Stomach smooth muscle (tissue), 2 donors: ENCODE measurements around the gene EIF2S2.
"Not testable (repeated sequence)": the region's sequence is repeated elsewhere in the genome, so short reads cannot be mapped to it uniquely, and the experiment has no call there.

ENCODE experiments used
- H3K27ac ChIP-seq: one replicate; pipeline ENCODE4 v1.7.0; 2013; ENCODE audit warnings: mild to moderate bottlenecking, low read length, inconsistent platforms
- H3K27me3 ChIP-seq, 2 donors: one replicate each; pipeline ENCODE4 v1.7.0; 2013; ENCODE audit warnings: low read length in 2 of 2; ENCODE audit not compliant: insufficient read depth in 2 of 2, control insufficient read depth in 1 of 2
- H3K36me3 ChIP-seq, 2 donors: one replicate each; pipeline ENCODE4 v1.7.0; 2013; ENCODE audit warnings: low read length in 2 of 2; ENCODE audit not compliant: control insufficient read depth in 2 of 2, insufficient read depth in 2 of 2
- H3K4me1 ChIP-seq: one replicate; pipeline ENCODE4 v1.7.0; 2013; ENCODE audit warnings: low read length; ENCODE audit not compliant: control insufficient read depth, insufficient read depth
- H3K4me3 ChIP-seq, 2 donors: one replicate each; pipeline ENCODE4 v1.7.0; 2013; ENCODE audit warnings: low read length in 2 of 2
- H3K9ac ChIP-seq, 2 donors: one replicate each; pipeline ENCODE4 v1.7.0; 2013; ENCODE audit warnings: low read length in 2 of 2, mild to moderate bottlenecking in 1 of 2
- H3K9me3 ChIP-seq, 2 donors: one replicate each; pipeline ENCODE4 v1.7.0; 2013; ENCODE audit warnings: low read length in 2 of 2; ENCODE audit not compliant: control insufficient read depth in 2 of 2
- donor health status: healthy.
- donor health status: Pancreatic carcinoma.

The EIF2S2 gene

DNA sequence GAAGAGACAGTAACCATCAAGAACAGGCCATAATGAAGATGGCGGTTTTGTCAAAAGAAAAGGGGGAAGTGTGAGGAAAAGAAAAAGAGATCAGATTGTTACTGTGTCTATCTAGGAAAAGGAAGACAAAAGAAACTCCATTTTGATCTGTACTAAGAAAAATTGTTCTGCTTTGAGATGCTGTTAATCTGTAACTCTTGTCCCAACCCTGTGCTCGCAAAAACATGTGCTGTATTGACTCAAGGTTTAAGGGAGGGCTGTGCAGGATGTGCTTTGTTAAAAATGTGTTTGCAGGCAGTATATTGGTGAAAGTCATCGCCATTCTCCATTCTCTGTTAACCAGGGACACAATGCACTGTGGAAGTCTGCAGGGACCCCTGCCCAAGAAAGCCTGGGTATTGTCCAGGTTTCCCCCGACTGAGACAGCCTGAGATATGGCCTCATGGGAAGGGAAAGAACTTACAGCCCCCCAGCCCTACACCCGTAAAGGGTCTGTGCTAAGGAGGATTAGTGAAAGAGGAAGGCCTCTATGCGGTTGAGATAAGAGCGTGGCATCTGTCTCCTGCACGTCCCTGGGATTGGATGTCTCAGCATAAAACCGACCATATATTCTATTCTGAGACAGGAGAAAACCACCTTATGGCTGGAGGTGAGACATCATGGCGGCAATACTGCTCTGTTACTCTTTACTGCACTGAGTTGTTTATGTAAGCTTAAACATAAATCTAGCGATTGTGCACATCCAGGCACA is 23.7 kb upstream of the EIF2S2 start:
- not testable (repeated sequence) for H3K4me3 ChIP-seq, H3K9ac ChIP-seq, H3K4me1 ChIP-seq, H3K27me3 ChIP-seq, H3K27ac ChIP-seq, H3K9me3 ChIP-seq, H3K36me3 ChIP-seq

DNA sequence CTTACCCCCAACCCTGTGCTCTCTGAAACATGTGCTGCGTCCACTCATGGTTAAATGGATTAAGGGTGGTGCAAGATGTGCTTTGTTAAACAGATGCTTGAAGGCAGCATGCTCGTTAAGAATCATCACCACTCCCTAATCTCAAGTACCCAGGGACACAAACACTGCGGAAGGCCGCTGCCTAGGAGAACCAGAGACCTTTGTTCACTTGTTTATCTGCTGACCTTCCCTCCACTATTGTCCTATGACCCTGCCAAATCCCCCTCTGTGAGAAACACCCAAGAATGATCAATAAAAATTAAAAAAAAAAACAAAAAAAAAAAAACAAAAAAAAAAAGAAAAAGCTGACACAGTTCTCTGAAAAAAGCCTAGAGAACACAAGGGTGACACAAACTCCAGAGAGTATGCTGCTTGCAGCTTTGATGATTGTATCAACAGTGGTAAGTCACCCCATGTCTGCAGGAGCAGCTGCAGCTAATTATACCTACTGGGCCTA is 21.4 kb upstream of the EIF2S2 start:
- not testable (repeated sequence) for H3K36me3 ChIP-seq, H3K27me3 ChIP-seq, H3K27ac ChIP-seq, H3K4me3 ChIP-seq, H3K4me1 ChIP-seq, H3K9me3 ChIP-seq, H3K9ac ChIP-seq

DNA sequence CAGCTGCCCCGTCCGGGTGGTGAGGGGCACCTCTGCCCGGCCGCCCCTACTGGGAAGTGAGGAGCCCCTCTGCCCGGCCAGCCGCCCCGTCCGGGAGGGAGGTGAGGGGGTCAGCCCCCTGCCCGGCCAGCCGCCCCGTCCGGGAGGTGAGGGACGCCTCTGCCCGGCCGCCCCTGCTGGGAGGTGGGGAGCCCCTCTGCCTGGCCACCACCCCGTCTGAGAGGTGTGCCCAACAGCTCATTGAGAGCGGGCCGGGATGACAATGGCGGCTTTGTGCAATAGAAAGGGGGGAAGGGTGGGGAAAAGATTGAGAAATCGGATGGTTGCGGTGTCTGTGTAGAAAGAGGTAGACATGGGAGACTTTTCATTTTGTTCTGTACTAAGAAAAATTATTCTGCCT is 20.9 kb upstream of the EIF2S2 start:
- H3K4me3 ChIP-seq, H3K9ac ChIP-seq, H3K36me3 ChIP-seq, H3K4me1 ChIP-seq, H3K9me3 ChIP-seq, H3K27me3 ChIP-seq, H3K27ac ChIP-seq: not testable (repeated sequence)

DNA sequence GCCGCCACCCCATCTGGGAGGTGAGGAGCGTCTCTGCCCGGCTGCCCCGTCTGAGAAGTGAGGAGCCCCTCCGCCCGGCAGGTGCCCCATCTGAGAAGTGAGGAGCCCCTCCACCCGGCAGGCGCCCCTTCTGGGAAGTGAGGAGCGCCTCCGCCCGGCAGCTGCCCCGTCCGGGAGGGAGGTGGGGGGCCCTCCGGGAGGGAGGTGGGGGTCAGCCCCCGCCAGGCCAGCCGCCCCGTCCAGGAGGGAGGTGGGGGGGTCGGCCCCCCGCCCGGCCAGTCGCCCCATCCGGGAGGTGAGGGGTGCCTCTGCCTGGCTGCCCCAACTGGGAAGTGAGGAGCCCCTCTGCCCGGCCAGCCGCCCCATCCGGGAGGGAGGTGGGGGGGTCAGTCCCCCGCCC is 20.4 kb upstream of the EIF2S2 start:
- H3K4me1 ChIP-seq, H3K27ac ChIP-seq, H3K36me3 ChIP-seq: not testable (repeated sequence)

DNA sequence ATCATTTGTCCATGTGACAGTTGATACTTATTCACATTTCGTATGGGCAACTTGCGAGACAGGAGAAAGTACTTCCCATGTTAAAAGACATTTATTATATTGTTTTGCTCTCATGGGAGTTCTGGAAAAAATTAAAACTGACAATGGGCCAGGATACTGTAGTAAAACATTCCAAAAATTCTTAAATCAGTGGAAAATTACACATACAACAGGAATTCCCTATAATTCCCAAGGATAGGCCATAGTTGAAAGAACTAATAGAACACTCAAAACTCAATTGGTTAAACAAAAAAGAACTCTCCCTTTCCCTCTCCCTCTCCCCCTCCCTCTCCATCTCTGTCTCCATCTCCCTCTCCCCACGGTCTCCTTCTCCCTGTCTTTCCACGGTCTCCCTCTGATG is 19.4 kb upstream of the EIF2S2 start:
- H3K4me3 ChIP-seq = no peak overlapping the region
- no peak overlapping the region for H3K9ac ChIP-seq
- H3K36me3 ChIP-seq = no peaks in the 10 kb centered on the region

More for the DNA sequence above, 20.4 kb upstream of the EIF2S2 start:
- H3K27me3 ChIP-seq, H3K4me3 ChIP-seq, H3K9ac ChIP-seq, H3K9me3 ChIP-seq: not testable (repeated sequence)

DNA sequence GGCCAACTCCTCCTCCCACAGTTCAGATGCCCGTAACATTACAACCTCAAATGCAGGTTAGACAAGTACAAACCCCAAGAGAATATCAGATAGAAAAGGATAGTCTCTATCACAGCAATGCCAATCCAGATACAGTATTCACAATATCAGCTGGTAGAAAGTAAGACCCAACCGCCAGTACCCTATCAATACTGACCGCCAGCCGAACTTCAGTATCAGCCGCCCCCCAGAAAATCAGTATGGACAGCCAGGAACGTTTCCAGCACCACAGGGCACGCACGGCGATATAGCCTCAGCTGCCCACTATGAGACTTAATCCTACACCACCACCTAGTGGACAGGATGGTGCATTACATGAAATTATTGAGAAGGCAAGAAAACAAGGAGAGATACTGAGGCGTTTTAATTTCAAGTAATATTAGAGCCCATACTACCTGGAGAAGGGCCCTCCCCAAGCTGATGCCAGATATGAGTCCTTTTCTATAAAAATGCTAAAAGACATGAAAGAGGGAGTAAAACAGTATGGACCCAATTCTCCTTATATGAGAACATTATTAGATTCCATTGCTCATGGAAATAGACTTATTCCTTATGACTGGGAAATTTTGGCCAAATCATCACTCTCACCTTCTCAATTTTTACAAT is 17.6 kb upstream of the EIF2S2 start:
- no peak overlapping the region for H3K27ac ChIP-seq
- H3K27me3 ChIP-seq = no peaks in the 10 kb centered on the region
- H3K4me3 ChIP-seq = peak overlapping the region; percentile 12 to 63
- no peaks in the 10 kb centered on the region for H3K9me3 ChIP-seq
- H3K4me1 ChIP-seq = peaks cover 3% of the 10 kb centered on the region
- H3K36me3 ChIP-seq = no peaks in the 10 kb centered on the region
- H3K9ac ChIP-seq = peak overlapping the region in 1 of 2 donors; percentile 51

More for the DNA sequence above, 19.4 kb upstream of the EIF2S2 start:
- Histone ChIP-seq H3K4me1 (peaks cover 3% of the 10 kb centered on the region), H3K27ac (no peak overlapping the region), H3K27me3 (no peaks in the 10 kb centered on the region), H3K9me3 (no peaks in the 10 kb centered on the region)

DNA sequence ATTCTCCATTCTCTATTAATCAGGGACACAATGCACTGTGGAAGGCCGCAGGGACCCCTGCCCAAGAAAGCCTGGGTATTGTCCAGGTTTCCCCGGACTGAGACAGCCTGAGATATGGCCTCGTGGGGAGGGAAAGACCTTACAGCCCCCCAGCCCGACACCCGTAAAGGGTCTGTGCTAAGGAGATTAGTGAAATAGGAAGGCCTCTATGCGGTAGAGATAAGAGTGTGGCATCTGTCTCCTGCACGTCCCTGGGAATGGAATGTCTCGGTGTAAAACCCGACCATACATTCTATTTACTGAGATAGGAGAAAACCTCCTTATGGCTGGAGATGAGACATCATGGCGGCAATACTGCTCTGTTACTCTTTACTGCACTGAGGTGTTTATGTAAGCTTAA is 15.7 kb upstream of the EIF2S2 start:
- no peaks in the 10 kb centered on the region for H3K9me3 ChIP-seq
- no peaks in the 10 kb centered on the region for H3K27me3 ChIP-seq

DNA sequence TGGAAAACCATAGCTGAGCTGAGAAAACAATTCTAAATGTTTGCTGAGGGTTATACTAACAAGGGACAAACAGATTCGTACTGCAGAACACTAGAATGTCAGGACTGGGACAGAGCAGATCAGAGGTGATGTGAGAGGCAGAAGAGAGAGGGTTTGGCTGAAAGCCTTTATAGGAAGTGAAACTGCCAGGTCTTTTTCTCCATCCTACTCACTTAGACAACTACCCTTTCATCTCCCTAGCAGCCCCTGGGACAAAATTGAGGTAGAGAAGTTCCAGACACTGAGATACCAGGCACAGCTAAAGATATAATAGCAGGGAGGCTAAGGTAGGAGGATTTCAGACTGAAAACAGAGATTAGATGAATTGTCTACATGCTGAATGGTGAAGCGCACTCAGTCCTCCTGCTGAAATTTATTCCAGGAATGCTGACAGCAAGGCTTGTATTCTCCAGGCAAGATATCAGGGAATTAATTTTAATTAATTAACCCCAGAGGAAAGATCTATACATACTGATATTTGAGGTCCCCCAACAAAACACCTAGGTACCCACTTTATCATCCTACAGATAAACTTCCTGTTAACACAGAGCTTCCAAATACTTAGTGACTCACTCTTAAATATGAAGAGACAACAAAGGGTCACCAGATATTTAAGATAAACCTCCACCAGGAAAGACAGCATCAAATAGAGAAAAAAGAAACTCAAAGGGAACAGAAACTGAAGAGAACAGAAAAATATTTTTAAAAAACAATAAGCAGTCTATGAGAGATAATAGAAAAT is 12.6 kb upstream of the EIF2S2 start:
- H3K9me3 ChIP-seq = no peaks in the 10 kb centered on the region
- H3K9ac ChIP-seq = no peak overlapping the region
- no peak overlapping the region for H3K4me3 ChIP-seq
- no peaks in the 10 kb centered on the region for H3K36me3 ChIP-seq
- no peaks in the 10 kb centered on the region for H3K27me3 ChIP-seq
- H3K27ac ChIP-seq = no peak overlapping the region
- H3K4me1 ChIP-seq = peaks cover 3% of the 10 kb centered on the region

More for the DNA sequence above, 15.7 kb upstream of the EIF2S2 start:
- Histone ChIP-seq H3K9ac (no peak overlapping the region), H3K27ac (no peak overlapping the region), H3K4me3 (no peak overlapping the region), H3K4me1 (peaks cover 3% of the 10 kb centered on the region), H3K36me3 (no peaks in the 10 kb centered on the region)

DNA sequence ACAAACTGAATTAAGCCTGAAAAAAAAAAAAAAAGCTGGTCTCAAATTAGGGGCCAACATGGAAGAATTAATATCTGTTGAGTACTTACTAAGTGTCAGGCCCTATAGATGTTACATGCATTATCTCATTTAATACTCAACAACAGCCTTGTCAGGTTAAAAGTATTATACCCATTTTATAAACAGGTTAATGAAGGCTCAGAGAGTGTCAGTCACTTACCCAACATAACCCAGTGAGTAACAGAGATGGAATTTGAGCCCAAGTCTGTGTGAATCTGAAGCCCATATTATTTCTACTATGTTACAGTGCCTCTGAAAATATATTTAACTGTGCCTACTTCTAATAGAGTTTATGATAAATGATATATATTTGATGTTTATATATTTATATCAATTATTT is 11.3 kb upstream of the EIF2S2 start:
- no peak overlapping the region for H3K4me3 ChIP-seq
- no peaks in the 10 kb centered on the region for H3K27me3 ChIP-seq
- H3K9me3 ChIP-seq = no peaks in the 10 kb centered on the region
- no peaks in the 10 kb centered on the region for H3K4me1 ChIP-seq
- no peak overlapping the region for H3K9ac ChIP-seq
- no peak overlapping the region for H3K27ac ChIP-seq
- no peaks in the 10 kb centered on the region for H3K36me3 ChIP-seq

DNA sequence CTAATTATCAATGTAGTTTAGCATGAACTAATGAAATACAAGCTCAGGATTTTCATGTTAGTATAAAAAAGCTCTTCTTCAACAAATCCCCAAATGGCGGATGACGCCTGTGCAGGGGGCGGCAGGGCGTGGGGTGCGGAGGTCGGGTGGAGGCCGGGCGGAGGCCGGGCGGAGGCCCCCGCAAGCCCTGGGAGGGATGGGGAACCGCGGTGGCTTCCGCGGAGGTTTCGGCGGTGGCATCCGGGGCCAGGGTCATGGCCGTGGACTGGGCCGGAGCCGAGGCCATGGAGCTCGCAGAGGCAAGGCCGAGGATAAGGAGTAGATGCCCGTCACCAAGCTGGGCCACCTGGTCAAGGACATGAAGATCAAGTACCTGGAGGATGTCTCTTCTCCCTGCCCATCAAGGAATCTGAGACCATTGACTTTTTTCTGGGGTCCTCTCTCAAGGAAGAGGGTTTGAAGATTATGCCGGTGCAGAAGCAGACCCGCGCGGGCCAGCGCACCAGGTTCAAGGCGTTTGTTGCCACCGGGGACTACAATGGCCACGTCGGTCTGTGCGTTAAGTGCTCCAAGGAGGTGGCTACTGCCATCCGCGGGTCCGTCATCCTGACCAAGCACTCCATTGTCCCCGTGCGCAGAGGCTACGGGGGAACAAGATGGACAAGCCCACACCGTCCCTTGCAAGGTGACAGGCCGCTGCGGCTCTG is 10.4 kb upstream of the EIF2S2 start:
- no peak overlapping the region for H3K4me3 ChIP-seq
- H3K4me1 ChIP-seq = no peaks in the 10 kb centered on the region
- no peaks in the 10 kb centered on the region for H3K36me3 ChIP-seq
- H3K27me3 ChIP-seq = no peaks in the 10 kb centered on the region
- H3K9ac ChIP-seq = no peak overlapping the region
- no peaks in the 10 kb centered on the region for H3K9me3 ChIP-seq
- H3K27ac ChIP-seq = no peak overlapping the region
